Activated CD8-positive, alpha-beta T cell treated with anti-CD3 and anti-CD28 coated beads for 36 hours (primary cell): ENCODE results near the gene CANT1. TPM values are rescaled to one million over a fixed set of nuclear protein-coding genes. Genes with fewer than 3 reads are reported as not detected.

Source experiments
- ATAC-seq: fragments of 200-7000 bp; cut with Tn5 transposase; one replicate; pipeline ENCODE4 v1.10.0; 2021; ENCODE audit warnings: mild to moderate bottlenecking, moderate library complexity
- CTCF ChIA-PET: fragments of 350-600 bp; sonication (Branson Sonifier 250); formaldehyde crosslinking; loops from one replicate; lab custom pipeline; 2021; ENCODE audit warnings: antibody characterized with exemption; lab: Charles Lee
- POLR2A ChIA-PET: fragments of 350-600 bp; sonication (Branson Sonifier 250); formaldehyde crosslinking; loops from one replicate; lab custom pipeline; 2021; ENCODE audit warnings: antibody characterized with exemption; lab: Charles Lee
- DNase-seq: peaks from one replicate; pipeline ENCODE4 v3.0.0-alpha.2; 2020
- H3K27ac Mint-ChIP-seq: one replicate; pipeline ENCODE4 v1.8.0; 2021; ENCODE audit warnings: mild to moderate bottlenecking, mixed read lengths
- H3K27me3 Mint-ChIP-seq: one replicate; pipeline ENCODE4 v1.8.0; 2021; ENCODE audit warnings: mixed read lengths
- H3K36me3 Mint-ChIP-seq: one replicate; pipeline ENCODE4 v1.8.0; 2021; ENCODE audit warnings: low read depth, mixed read lengths
- H3K4me1 Mint-ChIP-seq: one replicate; pipeline ENCODE4 v1.8.0; 2021; ENCODE audit warnings: low read depth, mixed read lengths
- H3K4me3 Mint-ChIP-seq: one replicate; pipeline ENCODE4 v1.8.0; 2021; ENCODE audit warnings: mild to moderate bottlenecking, moderate library complexity, mixed read lengths
- H3K9me3 Mint-ChIP-seq: one replicate; pipeline ENCODE4 v1.8.0; 2021; ENCODE audit warnings: mixed read lengths
- CTCF ChIP-seq: fragments of 200-600 bp; IDR thresholded peaks from one replicate; pipeline ENCODE4 v1.8.0; 2022; ENCODE audit warnings: antibody characterized with exemption, mild to moderate bottlenecking
- intact Hi-C: fragments of 100-400 bp; cut with micrococcal nuclease; formaldehyde crosslinking; loops from one replicate; pipeline ENCODE4 v1.10.0; 2022
- total RNA-seq, 2 experiments: library from RNA; stranded (reverse); gene quantifications; one replicate each; pipeline ENCODE4 v1.2.3, GENCODE V29; 2021

Gene CANT1
- total RNA-seq, 2 experiments from 2014 or later = 41.4 to 48.2 TPM

- TF ChIP-seq CTCF = no peak
- ChIA-PET POLR2A (no interaction called here), CTCF (interaction anchor here (0.8 kb wide), 1 partner anchor 342 kb away, joined by 3 read pairs; no protein-coding TSS in a partner anchor)
- H3K9me3 Mint-ChIP-seq = peaks cover under 1% of the 10 kb centered on the region
- H3K36me3 Mint-ChIP-seq = no peaks in the 10 kb centered on the region
- intact Hi-C loops = loop anchor here (10.0 kb wide), 1 partner anchor 346 kb away; no protein-coding TSS in a partner anchor
- peaks cover 9% of the 10 kb centered on the region for H3K27me3 Mint-ChIP-seq
- DNase-seq (no peak), ATAC-seq (no peak)
- H3K4me1 Mint-ChIP-seq = no peaks in the 10 kb centered on the region
- H3K4me3 Mint-ChIP-seq = no peak overlapping the region
- H3K27ac Mint-ChIP-seq = no peak overlapping the region
Measured at GRCh38 chr17:79048826-79049755, 39.5 kb upstream of the CANT1 start.

GRCh38 chr17:79047923-79048825 is 38.6 kb upstream of the CANT1 start:
- POLR2A ChIA-PET = no interaction called here
- intact Hi-C loops = loop anchor here (10.0 kb wide), 1 partner anchor 347 kb away; no protein-coding TSS in a partner anchor

GRCh38 chr17:79047291-79047920 is 37.8 kb upstream of the CANT1 start:
- intact Hi-C loops = loop anchor here (10.0 kb wide), 1 partner anchor 347 kb away; no protein-coding TSS in a partner anchor
- no peak overlapping the region for H3K4me3 Mint-ChIP-seq
- no peak overlapping the region for H3K27ac Mint-ChIP-seq
- H3K4me1 Mint-ChIP-seq = no peaks in the 10 kb centered on the region
- H3K27me3 Mint-ChIP-seq = peaks cover 9% of the 10 kb centered on the region
- DNase-seq (no peak), ATAC-seq (no peak)
- H3K9me3 Mint-ChIP-seq = no peaks in the 10 kb centered on the region
- CTCF ChIA-PET = no interaction called here
- H3K36me3 Mint-ChIP-seq = no peaks in the 10 kb centered on the region
- no peak for TF ChIP-seq CTCF
- POLR2A ChIA-PET = no interaction called here

More at GRCh38 chr17:79047923-79048825, 38.6 kb upstream of the CANT1 start:
- H3K4me1 Mint-ChIP-seq = no peaks in the 10 kb centered on the region
- DNase-seq = no peak
- CTCF ChIA-PET = interaction anchor here (0.5 to 0.8 kb wide), 2 partner anchors 343 to 345 kb away, joined by 3 read pairs; no protein-coding TSS in a partner anchor
- H3K27me3 Mint-ChIP-seq = peaks cover 9% of the 10 kb centered on the region
- H3K36me3 Mint-ChIP-seq = no peaks in the 10 kb centered on the region
- H3K27ac Mint-ChIP-seq = no peak overlapping the region
- no peak for TF ChIP-seq CTCF
- ATAC-seq = no peak
- no peak overlapping the region for H3K4me3 Mint-ChIP-seq
- no peaks in the 10 kb centered on the region for H3K9me3 Mint-ChIP-seq

GRCh38 chr17:79046916-79047280 is 37.3 kb upstream of the CANT1 start:
- no peak for TF ChIP-seq CTCF
- no peak overlapping the region for H3K27ac Mint-ChIP-seq
- no peaks in the 10 kb centered on the region for H3K4me1 Mint-ChIP-seq
- no peak for ATAC-seq
- peaks cover 8% of the 10 kb centered on the region for H3K27me3 Mint-ChIP-seq
- H3K9me3 Mint-ChIP-seq = no peaks in the 10 kb centered on the region
- no peak for DNase-seq
- CTCF ChIA-PET = no interaction called here
- intact Hi-C loops = loop anchor here (10.0 kb wide), 1 partner anchor 348 kb away; no protein-coding TSS in a partner anchor
- POLR2A ChIA-PET = no interaction called here
- no peaks in the 10 kb centered on the region for H3K36me3 Mint-ChIP-seq
- H3K4me3 Mint-ChIP-seq = no peak overlapping the region
